K562 (cell line): Measurements from ENCODE around the gene ACCSL. TPM values are rescaled to one million over a fixed set of nuclear protein-coding genes. Genes with fewer than 3 reads are reported as not detected.

Experiments
- ATAC-seq: fragments of 200-7000 bp; cut with Tn5 transposase; 3 replicates; pipeline ENCODE4 v1.9.1; 2020; ENCODE audit warnings: moderate library complexity
- BruUV-seq: library from RNA; stranded (reverse); fragments of 400-500 nt; replicated peaks from 2 replicates; lab custom pipeline; 2021; lab: Mats Ljungman, UMichigan
- CTCF ChIA-PET: fragments of 300-600 bp; formaldehyde crosslinking; extraction: SDS; loops from one replicate; lab custom pipeline; 2021; ENCODE audit warnings: low intra/inter-chr PET ratio; lab: Yijun Ruan, JAX
- POLR2A ChIA-PET: fragments of 300-600, 350-650 bp; sonication (Branson Sonifier 250); formaldehyde crosslinking; extraction: SDS; loops from one replicate; lab custom pipeline; 2021; ENCODE audit warnings: antibody characterized with exemption, inconsistent platforms; lab: Yijun Ruan, JAX
- DNase-seq, 4 experiments: peaks; one replicate each; pipeline versions ENCODE4 v3.0.0 to v3.0.0-alpha.2; 2011 to 2018; ENCODE audit warnings: low spot score in 3 of 4, mixed read lengths in 3 of 4; ENCODE audit errors: extremely low read depth in 1 of 4
- FAIRE-seq: peaks from 2 replicates; lab custom pipeline; 2011; peaks lifted over from hg19 to GRCh38; lab: Jason Lieb, UNC
- H2AFZ ChIP-seq: 2 replicates; pipeline ENCODE4 v1.6.0; 2011; ENCODE audit warnings: low read depth, low read length, control low read depth, inconsistent platforms
- H3K27ac ChIP-seq: fragments of 200-600 bp; 3 replicates; pipeline ENCODE4 v1.8.0; 2011; ENCODE audit warnings: low read depth, mild to moderate bottlenecking, control low read depth, inconsistent platforms, low read length, moderate library complexity, mixed read lengths; ENCODE audit errors: extremely low read depth
- H3K27me3 ChIP-seq, 2 experiments: fragments of 300-600 bp in 1 of 2; 2 replicates in 1 of 2; 3 replicates in 1 of 2; pipeline versions ENCODE4 v1.6.0 to v1.8.0; 2011; ENCODE audit warnings: inconsistent platforms in 2 of 2, low read length in 2 of 2, mild to moderate bottlenecking in 1 of 2, mixed read lengths in 1 of 2, moderate library complexity in 1 of 2; ENCODE audit not compliant: control insufficient read depth in 2 of 2, insufficient read depth in 2 of 2
- H3K36me3 ChIP-seq: fragments of 300-600 bp; 3 replicates; pipeline ENCODE4 v1.8.0; 2011; ENCODE audit warnings: mild to moderate bottlenecking, low read length, inconsistent platforms; ENCODE audit not compliant: control insufficient read depth, insufficient read depth
- H3K4me1 ChIP-seq, 2 experiments: fragments of 200-600 bp in 1 of 2; replicated peaks in 1 of 2; 2 replicates in 1 of 2; 3 replicates in 1 of 2; pipeline versions ENCODE4 v1.5.1 to v1.8.0; 2011; ENCODE audit warnings: inconsistent platforms in 2 of 2, low read length in 2 of 2, mild to moderate bottlenecking in 1 of 2, mixed read lengths in 1 of 2, moderate library complexity in 1 of 2; ENCODE audit not compliant: control insufficient read depth in 2 of 2, insufficient read depth in 2 of 2
- H3K4me2 ChIP-seq: 2 replicates; pipeline ENCODE4 v1.6.1; 2011; ENCODE audit warnings: low read length, control low read depth, inconsistent platforms, mixed read lengths; ENCODE audit not compliant: insufficient read depth
- H3K4me3 ChIP-seq: fragments of 200-600 bp; sonication (generic), shearing (Covaris generic); 2 replicates; pipeline ENCODE4 v1.5.1; 2016; ENCODE audit warnings: control low read depth, inconsistent platforms
- H3K79me2 ChIP-seq: fragments of 200-600 bp; 3 replicates; pipeline ENCODE4 v1.8.0; 2011; ENCODE audit warnings: low read length, inconsistent platforms; ENCODE audit not compliant: control insufficient read depth, insufficient read depth
- H3K9ac ChIP-seq, 2 experiments: 2 replicates each; pipeline versions ENCODE4 v1.6.0 to v1.6.1; 2011; ENCODE audit warnings: low read depth in 2 of 2, low read length in 2 of 2, control low read depth in 1 of 2, inconsistent platforms in 1 of 2, mild to moderate bottlenecking in 1 of 2, mixed read lengths in 1 of 2; ENCODE audit not compliant: insufficient read depth in 1 of 2
- H3K9me1 ChIP-seq: one replicate; pipeline ENCODE4 v1.6.0; 2011; ENCODE audit warnings: inconsistent platforms, mild to moderate bottlenecking, low read length, moderate library complexity; ENCODE audit not compliant: control insufficient read depth, insufficient read depth
- H3K9me3 ChIP-seq: replicated peaks from 2 replicates; pipeline ENCODE4 v1.5.1; 2011; ENCODE audit warnings: low read depth, low read length, inconsistent platforms; ENCODE audit not compliant: control insufficient read depth, insufficient read depth
- H4K20me1 ChIP-seq: replicated peaks from 2 replicates; pipeline ENCODE4 v1.6.1; 2011; ENCODE audit warnings: low read length, inconsistent platforms, mixed read lengths; ENCODE audit not compliant: control insufficient read depth, insufficient read depth
- ARID2 ChIP-seq: fragments of 450-650 bp; IDR thresholded peaks from 2 replicates; pipeline ENCODE4 v1.6.1; 2017; ENCODE audit warnings: antibody characterized with exemption, mild to moderate bottlenecking
- CCAR2 ChIP-seq: fragments of 200-400 bp; formaldehyde crosslinking; IDR thresholded peaks from 2 replicates; pipeline ENCODE4 v1.6.1; 2017; ENCODE audit warnings: mild to moderate bottlenecking, low read depth, low read length
- NR3C1 ChIP-seq: sonication (generic); formaldehyde crosslinking; IDR thresholded peaks from 2 replicates; pipeline ENCODE4 v1.8.1; 2022; ENCODE audit warnings: missing genetic modification reagents
- RAD21 ChIP-seq, 2 experiments: fragments of 250-450 bp in 1 of 2; fragments of 450-650 bp in 1 of 2; sonication (Bioruptor Pico) in 1 of 2; formaldehyde crosslinking in 1 of 2; IDR thresholded peaks in 1 of 2; conservative IDR thresholded peaks in 1 of 2; 2 replicates each; pipeline versions ENCODE4 v1.4.0 to v1.8.0; 2020 to 2022; ENCODE audit warnings: mild to moderate bottlenecking in 2 of 2, moderate library complexity in 1 of 2
- TAF7 ChIP-seq: fragments of 450-650 bp; IDR thresholded peaks from 2 replicates; pipeline ENCODE4 v1.6.1; 2016; ENCODE audit warnings: missing genetic modification characterization, missing compliant biosample characterization
- XRCC5 ChIP-seq: fragments of 200-400 bp; formaldehyde crosslinking; IDR thresholded peaks from 2 replicates; pipeline ENCODE4 v1.6.1; 2017; ENCODE audit warnings: low read depth, mild to moderate bottlenecking, low read length
- WGBS: fragments of 100-300 bp; shearing (Covaris generic); methylation state at CpG from one replicate; pipeline ENCODE4 v1.1.6; 2016; ENCODE audit warnings: low coverage, mixed read lengths; ENCODE audit not compliant: insufficient coverage; ENCODE audit errors: missing lambda C conversion rate; 5-methylcytosine and 5-hydroxymethylcytosine counted together
- in situ Hi-C: fragments of 300-500 bp; cut with MboI; formaldehyde crosslinking; loops from 4 replicates; pipeline ENCODE4 v1.15.0; 2018; ENCODE audit warnings: inconsistent platforms, mixed read lengths
- intact Hi-C: fragments of 100-400 bp; cut with micrococcal nuclease; formaldehyde crosslinking; loops from 2 replicates; pipeline ENCODE4 v1.14.2; 2022
- polyA plus RNA-seq, 8 experiments: library from polyadenylated mRNA; depleted of rRNA in 4 of 8; stranded (reverse) in 5 of 8; unstranded in 3 of 8; fragments of >200 nt; fragmentation: Nextera tagmentation in 2 of 8; fragmentation: Illumina TruSeq in 1 of 8; extraction: Ambion mirVana in 2 of 8; extraction: Trizol in 1 of 8; gene quantifications; 2 replicates each; pipeline versions ENCODE4 v1.2.1 to v1.2.3, GENCODE V29; 2011 to 2014; ENCODE audit warnings: inconsistent platforms in 1 of 8, missing spikeins in 1 of 8
- total RNA-seq, 7 experiments: library from RNA; depleted of rRNA in 6 of 7; stranded (reverse); fragments of >200 nt in 6 of 7; fragmentation: Illumina TruSeq in 2 of 7; extraction: Trizol in 2 of 7; gene quantifications; 2 replicates each; pipeline versions ENCODE4 v1.2.1 to v1.2.3, GENCODE V29; 2011 to 2021; ENCODE audit warnings: low replicate concordance in 1 of 7
- TF ChIP-seq, protein P1 (sequence below): fragments of 450-650 bp; IDR thresholded peaks from one replicate; pipeline ENCODE4 v1.6.1; 2018; ENCODE audit warnings: mild to moderate bottlenecking, moderate library complexity; ENCODE audit not compliant: partially characterized antibody
- TF ChIP-seq, protein P2 (sequence below), 2 experiments: fragments of 450-650 bp; formaldehyde crosslinking in 1 of 2; IDR thresholded peaks; 2 replicates each; pipeline versions ENCODE4 v1.4.0 to v1.6.1; 2014 to 2020; ENCODE audit warnings: mild to moderate bottlenecking in 2 of 2, borderline replicate concordance in 1 of 2, low read depth in 1 of 2

The ACCSL gene
- total and polyA plus RNA-seq, 9 of the 15 experiments (the other 6 are each of a cell fraction or from before 2014, with no cell fraction given): not detected

DNA sequence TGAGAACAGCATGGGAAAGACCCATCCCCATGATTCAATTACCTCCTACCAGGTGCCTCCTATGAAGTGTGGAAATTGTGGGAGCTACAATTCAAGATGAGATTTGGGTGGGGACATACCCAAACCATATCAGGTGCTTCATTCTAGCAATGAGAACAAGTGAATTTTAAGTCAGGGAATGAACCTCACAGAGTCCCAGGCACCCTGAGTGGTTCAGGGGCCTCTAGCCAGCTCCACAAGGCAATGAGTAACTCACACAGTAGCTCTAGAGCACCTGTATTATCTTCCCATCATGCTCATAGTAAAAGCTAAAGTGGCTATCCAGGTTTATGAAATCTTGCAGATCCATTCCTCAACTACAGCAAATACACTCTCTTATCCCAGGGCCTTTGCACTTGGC is 13.1 kb upstream of the ACCSL start (continued):
- TF ChIP-seq, protein P1, sequence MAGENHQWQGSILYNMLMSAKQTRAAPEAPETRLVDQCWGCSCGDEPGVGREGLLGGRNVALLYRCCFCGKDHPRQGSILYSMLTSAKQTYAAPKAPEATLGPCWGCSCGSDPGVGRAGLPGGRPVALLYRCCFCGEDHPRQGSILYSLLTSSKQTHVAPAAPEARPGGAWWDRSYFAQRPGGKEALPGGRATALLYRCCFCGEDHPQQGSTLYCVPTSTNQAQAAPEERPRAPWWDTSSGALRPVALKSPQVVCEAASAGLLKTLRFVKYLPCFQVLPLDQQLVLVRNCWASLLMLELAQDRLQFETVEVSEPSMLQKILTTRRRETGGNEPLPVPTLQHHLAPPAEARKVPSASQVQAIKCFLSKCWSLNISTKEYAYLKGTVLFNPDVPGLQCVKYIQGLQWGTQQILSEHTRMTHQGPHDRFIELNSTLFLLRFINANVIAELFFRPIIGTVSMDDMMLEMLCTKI: no peak
- no peak for TF ChIP-seq CCAR2
- no peak for TF ChIP-seq NR3C1 (CRISPR knock-in tag)
- TF ChIP-seq TAF7 (tag): no peak

DNA sequence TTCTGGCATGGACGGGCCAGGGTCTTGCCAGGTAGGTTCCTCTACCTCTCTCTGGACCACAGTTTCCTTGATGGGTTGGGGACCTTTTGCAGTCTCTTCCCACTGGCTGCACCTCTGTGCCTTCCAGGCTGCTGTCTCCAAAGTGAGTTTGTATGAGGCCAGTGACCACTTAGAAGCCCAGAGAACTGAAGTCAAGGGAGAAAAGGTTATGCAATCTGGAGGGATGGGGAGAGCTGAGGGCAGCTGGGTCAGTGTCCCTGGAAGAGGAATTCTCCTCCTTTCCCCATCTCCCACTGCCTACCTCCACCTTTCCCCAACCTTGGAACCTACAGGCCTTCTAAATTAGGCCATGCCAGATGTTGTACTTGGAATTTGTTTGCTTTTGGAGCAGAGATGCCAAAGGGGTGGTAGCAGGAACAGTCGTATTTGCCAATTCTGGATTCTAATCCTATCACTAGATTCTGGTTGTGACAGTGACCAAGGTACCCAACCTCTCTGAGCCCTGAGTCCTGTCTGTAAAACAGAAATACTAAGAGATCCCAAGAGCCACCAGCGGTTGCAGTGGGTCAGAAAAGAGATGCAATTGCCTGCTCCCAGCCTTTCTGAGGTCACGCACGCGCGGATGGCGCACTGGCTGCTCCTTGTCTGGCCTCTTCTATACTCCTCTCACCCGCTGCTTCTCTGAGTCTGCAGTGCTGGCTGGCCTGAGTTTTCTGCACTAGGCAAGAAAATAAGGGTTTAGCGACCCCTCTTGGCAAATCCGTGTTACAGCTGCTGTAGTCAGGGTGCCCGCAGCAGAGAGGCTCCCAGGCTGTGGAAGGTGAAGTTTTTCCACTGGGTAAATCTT is 10.7 kb upstream of the ACCSL start:
- BruUV-seq: no TSS peak
- peak; percentile 88 for FAIRE-seq
- CTCF ChIA-PET: interaction anchor here (2.1 kb wide), 1 partner anchor 147 kb away, joined by 12 read pairs; no protein-coding TSS in a partner anchor
- TF ChIP-seq ARID2 (0 out of 2 replicates have a peak, but pooled peaks have one; percentile 48), RAD21 (CRISPR knock-in tag; conservative IDR thresholded peaks at IDR 0.05 in 1 of 2, IDR thresholded peaks at IDR 0.05 in 1 of 2) (peak; percentile 82 to 88), XRCC5 (0 out of 2 replicates have a peak, but pooled peaks have one; percentile 43)
- TF ChIP-seq, protein P2, sequence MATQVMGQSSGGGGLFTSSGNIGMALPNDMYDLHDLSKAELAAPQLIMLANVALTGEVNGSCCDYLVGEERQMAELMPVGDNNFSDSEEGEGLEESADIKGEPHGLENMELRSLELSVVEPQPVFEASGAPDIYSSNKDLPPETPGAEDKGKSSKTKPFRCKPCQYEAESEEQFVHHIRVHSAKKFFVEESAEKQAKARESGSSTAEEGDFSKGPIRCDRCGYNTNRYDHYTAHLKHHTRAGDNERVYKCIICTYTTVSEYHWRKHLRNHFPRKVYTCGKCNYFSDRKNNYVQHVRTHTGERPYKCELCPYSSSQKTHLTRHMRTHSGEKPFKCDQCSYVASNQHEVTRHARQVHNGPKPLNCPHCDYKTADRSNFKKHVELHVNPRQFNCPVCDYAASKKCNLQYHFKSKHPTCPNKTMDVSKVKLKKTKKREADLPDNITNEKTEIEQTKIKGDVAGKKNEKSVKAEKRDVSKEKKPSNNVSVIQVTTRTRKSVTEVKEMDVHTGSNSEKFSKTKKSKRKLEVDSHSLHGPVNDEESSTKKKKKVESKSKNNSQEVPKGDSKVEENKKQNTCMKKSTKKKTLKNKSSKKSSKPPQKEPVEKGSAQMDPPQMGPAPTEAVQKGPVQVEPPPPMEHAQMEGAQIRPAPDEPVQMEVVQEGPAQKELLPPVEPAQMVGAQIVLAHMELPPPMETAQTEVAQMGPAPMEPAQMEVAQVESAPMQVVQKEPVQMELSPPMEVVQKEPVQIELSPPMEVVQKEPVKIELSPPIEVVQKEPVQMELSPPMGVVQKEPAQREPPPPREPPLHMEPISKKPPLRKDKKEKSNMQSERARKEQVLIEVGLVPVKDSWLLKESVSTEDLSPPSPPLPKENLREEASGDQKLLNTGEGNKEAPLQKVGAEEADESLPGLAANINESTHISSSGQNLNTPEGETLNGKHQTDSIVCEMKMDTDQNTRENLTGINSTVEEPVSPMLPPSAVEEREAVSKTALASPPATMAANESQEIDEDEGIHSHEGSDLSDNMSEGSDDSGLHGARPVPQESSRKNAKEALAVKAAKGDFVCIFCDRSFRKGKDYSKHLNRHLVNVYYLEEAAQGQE (IDR thresholded peaks at IDR 0.05; ENCODE audit: borderline replicate concordance): peak; percentile 83
- TF ChIP-seq, protein P2 (CRISPR knock-in tag; IDR thresholded peaks at IDR 0.05; ENCODE audit: low read depth): no peak

More for the DNA sequence above, 10.7 kb upstream of the ACCSL start:
- intact Hi-C loops: loop anchor here (1.0 kb wide), 3 partner anchors 93 to 212 kb away; no protein-coding TSS in a partner anchor
- POLR2A ChIA-PET: interaction anchor here (1.0 to 1.4 kb wide), 3 partner anchors 20 to 147 kb away, joined by 3 to 4 read pairs (median 4); no protein-coding TSS in a partner anchor
- Histone ChIP-seq H3K27ac (no peak overlapping the region), H3K36me3 (no peaks in the 10 kb centered on the region), H3K79me2 (no peaks in the 10 kb centered on the region), H3K27me3 (peaks cover 6 to 18% of the 10 kb centered on the region in 2 experiments; a peak in 4 of 5 replicates), H3K4me3 (no peak overlapping the region), H3K9me3 (no peaks in the 10 kb centered on the region), H2AFZ (no peak overlapping the region), H3K4me2 (no peak overlapping the region), H3K4me1 (peaks cover 0 to 2% of the 10 kb centered on the region in 2 experiments; a peak in 2 of 5 replicates), H3K9me1 (no peaks in the 10 kb centered on the region), H4K20me1 (no peaks in the 10 kb centered on the region), H3K9ac (no peak overlapping the region)
- DNase-seq: peak; percentile 47 to 79 (median 63)
- ATAC-seq: peak; percentile 98
- WGBS: 1% methylated on average over 12 of the region's 12 CpGs
- in situ Hi-C loops: loop anchor here (5.0 kb wide), 1 partner anchor 90 kb away; no protein-coding TSS in a partner anchor
